ENCODE data around the gene VPS9D1. TPM values are rescaled to one million over a fixed set of nuclear protein-coding genes. Genes with fewer than 3 reads are reported as not detected.
A peak's percentile ranks its signal among the peaks of the same experiment; 100 is the strongest.

Gene VPS9D1, protein sequence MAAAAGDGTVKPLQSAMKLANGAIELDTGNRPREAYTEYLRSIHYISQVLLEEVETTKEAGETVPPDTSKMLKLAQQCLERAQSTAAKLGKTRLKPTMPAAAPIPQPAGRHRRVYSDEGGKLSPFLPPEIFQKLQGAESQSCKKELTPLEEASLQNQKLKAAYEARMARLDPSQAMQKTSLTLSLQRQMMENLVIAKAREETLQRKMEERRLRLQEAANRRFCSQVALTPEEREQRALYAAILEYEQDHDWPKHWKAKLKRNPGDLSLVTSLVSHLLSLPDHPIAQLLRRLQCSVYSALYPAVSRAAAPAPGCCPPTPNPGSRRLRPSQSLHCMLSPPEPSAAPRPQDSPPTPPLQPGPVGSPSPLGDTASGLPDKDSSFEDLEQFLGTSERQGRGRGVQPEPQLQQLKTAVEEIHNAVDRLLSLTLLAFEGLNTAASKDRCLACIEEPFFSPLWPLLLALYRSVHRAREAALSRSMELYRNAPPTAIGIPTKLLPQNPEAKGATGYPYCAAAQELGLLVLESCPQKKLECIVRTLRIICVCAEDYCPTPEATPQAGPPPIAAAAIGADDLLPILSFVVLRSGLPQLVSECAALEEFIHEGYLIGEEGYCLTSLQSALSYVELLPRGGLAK
- 1 to 10 TPM; 5.8 to 9.5 (median 7.8) TPM for total RNA-seq

DNA sequence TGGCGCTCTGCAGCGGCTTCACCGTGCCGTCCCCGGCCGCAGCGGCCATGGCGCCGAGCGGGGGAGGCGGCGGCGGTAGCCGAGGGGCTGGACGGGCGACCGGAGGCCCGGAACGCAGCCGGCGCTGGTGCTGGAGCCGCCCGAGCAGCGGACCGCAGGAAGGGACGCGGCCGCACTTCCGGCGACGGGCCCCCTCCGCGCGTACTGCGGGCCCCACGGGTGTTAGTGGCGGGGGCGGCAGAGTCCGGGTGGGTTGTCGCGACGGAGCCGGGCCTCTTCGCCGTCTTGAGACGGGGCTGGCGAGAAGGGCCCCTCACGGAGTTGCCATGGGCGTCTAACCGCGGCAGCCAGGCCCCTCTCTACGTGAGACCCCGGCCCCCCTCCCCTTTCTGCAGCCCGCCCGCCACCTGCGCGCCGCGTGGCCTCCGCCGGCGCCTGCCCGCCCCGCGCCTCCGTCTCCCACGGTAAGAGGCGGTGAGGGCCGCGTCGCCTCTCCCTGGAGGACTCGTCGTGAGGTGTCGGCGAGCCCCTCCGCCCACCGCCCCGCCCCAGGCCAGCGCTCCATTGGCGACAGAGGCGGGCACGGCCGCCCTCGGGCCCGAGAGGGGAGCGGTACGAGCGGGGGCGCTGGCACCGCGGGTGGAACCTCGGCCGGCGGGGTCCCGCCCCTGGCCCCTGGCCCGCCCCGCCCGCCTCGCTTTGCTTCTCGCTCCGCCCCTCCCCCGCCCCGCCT is at the start of gene VPS9D1, which contains the start of gene ZNF276:
VPS9D1 (minus strand) TSS at position 86 of the 733 bp plus-strand sequence; CDS start at position 49, 37 bp downstream.
ZNF276 (plus strand) TSS at position 725 of the 733 bp plus-strand sequence. CDS start 104 bp downstream, outside the sequence.
- ATAC-seq (ENCODE audit: low FRiP score): peak; percentile 73
- TF ChIP-seq, protein P1, sequence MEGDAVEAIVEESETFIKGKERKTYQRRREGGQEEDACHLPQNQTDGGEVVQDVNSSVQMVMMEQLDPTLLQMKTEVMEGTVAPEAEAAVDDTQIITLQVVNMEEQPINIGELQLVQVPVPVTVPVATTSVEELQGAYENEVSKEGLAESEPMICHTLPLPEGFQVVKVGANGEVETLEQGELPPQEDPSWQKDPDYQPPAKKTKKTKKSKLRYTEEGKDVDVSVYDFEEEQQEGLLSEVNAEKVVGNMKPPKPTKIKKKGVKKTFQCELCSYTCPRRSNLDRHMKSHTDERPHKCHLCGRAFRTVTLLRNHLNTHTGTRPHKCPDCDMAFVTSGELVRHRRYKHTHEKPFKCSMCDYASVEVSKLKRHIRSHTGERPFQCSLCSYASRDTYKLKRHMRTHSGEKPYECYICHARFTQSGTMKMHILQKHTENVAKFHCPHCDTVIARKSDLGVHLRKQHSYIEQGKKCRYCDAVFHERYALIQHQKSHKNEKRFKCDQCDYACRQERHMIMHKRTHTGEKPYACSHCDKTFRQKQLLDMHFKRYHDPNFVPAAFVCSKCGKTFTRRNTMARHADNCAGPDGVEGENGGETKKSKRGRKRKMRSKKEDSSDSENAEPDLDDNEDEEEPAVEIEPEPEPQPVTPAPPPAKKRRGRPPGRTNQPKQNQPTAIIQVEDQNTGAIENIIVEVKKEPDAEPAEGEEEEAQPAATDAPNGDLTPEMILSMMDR (IDR thresholded peaks at IDR 0.05): no peak
- no peak for DNase-seq (ENCODE audit: low spot score)

DNA sequence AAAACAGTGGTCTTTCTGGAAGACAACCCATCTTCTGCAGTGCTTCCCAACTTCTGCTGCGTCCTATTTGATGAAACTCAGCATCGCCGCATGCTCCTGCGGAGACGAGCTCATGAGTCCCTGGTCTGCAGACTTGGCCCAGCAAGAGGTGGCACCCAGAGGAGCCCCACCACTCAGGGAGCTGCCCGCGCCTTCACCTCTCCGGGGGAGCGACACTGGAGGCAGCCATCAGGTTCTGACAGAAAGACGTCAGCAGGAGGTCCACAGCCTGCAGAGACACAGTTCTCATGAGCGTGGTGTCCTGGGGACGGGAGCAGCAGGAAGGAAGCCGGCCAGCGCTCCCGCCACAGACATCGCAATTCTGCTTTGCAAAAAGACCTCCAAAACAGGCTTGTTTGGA is 49.7 kb upstream of the VPS9D1 start:
- ATAC-seq (ENCODE audit: low FRiP score) (no peak), DNase-seq (ENCODE audit: low spot score) (no peak)
- TF ChIP-seq, protein P1 (IDR thresholded peaks at IDR 0.05): no peak

DNA sequence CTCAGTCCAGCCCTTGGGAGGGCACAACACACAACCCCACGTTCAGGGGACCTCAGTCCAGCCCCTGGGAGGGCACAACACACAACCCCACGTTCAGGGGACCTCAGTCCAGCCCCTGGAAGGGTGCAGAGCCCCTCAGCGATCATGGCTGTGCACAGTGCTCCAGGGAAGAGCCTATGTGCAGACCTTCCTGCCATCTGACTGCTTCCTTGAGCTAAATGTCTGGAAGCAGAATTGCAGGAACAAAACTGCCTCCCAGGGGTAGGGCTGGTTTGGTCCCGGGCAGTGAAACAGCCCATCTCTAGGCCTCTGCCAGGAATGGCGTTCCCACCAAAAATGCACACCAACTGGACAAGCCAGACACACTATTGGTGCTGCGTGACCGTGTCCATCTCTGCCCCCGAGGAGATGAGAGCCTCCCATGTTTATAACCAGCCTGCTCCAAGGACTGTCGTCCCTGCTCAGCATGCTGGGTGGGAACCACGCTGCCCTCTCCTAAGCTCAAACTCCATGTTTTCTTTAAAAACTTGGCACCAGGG is 44.7 kb upstream of the VPS9D1 start:
- TF ChIP-seq, protein P1 (IDR thresholded peaks at IDR 0.05): no peak
- DNase-seq (ENCODE audit: low spot score) (no peak), ATAC-seq (ENCODE audit: low FRiP score) (no peak)

DNA sequence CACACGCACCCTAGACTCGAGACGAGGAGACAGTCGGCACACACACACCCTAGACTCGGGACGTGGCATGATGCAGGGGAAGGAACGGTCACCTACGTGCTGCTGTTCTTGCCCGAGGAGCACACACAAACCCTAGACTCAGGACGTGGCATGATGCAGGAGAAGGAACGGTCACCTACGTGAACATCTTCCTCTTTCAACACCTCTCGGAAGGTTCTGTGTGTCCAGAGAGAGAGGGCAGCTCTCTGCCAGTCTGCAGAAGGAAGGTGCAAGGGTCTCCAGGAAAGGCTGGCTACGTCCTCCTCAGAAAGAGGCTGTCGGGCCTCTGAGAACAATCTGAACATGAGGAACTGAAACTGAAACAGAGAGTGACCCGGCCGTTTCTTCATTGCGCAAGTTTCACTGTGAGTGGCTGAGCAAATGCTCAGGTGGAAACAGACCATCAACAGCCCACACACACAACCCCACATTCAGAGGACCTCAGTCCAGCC is 44.1 kb upstream of the VPS9D1 start:
- DNase-seq (ENCODE audit: low spot score) (no peak), ATAC-seq (ENCODE audit: low FRiP score) (peak; percentile 72)
- TF ChIP-seq, protein P1 (IDR thresholded peaks at IDR 0.05): no peak

DNA sequence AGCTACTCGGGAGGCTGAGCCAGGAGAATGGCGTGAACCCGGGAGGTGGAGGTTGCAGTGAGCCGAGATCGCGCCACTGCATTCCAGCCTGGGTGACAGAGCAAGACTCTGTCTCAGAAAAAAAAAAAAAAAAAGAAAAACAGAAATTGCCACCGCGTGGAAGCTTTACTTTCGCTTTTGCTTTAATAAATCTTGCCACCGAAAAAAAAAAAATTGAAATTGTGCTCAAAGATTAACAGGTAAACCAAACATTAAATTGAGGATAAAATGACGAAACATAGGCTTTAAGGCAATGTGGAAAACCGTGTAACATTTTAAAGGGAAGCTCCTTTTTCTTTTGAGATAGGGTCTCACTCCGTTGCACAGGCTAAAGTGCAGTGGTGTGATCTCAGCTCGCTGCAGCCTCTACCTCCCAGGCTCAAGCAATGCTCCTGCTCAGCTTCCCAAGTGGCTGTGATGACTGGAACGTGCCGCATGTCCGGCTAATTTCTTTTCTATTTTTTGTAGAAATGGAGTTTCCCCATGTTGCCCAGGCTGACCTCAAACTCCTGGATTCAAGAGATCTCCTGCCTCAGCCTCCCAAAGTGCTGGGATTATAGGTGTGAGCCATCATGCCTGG is 40.7 kb upstream of the VPS9D1 start:
- ATAC-seq (ENCODE audit: low FRiP score) (no peak), DNase-seq (ENCODE audit: low spot score) (no peak)
- TF ChIP-seq, protein P1 (IDR thresholded peaks at IDR 0.05): no peak

DNA sequence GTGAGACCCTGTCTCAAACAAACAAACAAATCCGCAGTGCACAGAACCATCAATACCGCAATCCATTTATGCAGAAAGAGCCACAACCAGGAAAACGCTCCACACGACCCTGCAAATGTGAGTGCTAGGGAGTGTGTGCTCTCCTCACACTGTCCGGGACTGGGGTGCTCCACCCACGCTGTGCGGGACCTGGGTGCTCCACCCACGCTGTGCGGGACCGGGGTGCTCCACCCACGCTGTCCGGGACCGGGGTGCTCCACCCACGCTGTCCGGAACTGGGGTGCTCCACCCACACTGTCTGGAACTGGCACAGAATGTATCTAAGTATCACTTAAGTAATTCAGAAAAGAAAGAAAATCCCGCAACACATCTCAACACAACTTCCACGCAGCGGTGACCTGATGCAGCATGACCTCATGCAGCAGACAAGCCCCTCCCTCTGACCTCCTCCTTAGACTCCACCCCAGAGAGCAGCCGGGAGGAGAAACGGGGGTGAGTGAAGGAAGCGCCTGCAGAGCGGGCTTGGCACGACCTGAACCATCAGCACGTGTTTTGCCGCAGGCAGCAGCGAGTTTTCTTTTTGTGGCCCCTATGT is 39.1 kb upstream of the VPS9D1 start:
- TF ChIP-seq, protein P1 (IDR thresholded peaks at IDR 0.05): no peak
- DNase-seq (ENCODE audit: low spot score) (no peak), ATAC-seq (ENCODE audit: low FRiP score) (no peak)
